ENCODE results near the gene RPS6KB2. TPM values are rescaled to one million over a fixed set of nuclear protein-coding genes. Genes with fewer than 3 reads are reported as not detected.
A peak's percentile ranks its signal among the peaks of the same experiment; 100 is the strongest.

RPS6KB2 gene
- total RNA-seq, 1 donor: 36.9 TPM

DNA sequence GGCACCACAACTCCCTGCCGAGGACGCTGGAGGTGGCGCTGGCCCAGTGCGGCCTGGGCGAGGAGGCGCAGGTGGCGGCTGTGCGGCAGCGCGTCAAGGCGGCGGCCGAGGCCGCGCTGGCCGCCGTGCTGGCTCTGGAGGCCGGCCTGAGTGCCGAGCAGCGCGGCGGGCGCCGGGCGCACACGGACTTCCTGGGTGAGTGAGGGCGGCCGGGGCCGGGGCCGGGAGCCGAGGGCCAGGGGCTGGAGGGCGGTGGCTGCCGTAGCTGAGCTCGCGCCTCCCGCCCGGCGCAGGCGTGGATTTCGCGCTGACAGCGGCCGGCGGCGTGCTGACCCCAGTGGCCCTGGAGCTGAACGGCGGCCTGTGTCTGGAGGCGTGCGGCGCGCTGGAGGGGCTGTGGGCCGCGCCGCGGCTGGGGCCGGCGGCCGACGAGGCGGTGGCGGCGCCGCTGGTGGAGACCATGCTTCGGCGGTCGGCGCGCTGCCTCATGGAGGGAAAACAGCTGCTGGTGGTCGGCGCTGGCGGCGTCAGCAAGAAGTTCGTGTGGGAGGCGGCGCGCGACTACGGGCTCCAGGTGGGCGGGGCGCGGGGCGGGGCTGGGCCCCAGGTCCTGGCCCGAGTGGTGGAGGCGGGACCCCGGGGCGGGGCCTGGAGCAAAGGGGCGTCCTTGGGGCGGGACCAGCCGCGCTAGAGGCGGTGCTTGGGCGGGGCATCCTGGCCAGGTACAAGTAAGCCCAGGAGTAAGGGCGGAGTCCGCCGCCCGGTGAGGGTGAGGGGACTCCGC lies 7.5 kb upstream of the RPS6KB2 start:
- H3K27ac ChIP-seq (ENCODE audit: low read depth, low read length): peak overlapping the region; percentile 8
- TF ChIP-seq, protein P1, sequence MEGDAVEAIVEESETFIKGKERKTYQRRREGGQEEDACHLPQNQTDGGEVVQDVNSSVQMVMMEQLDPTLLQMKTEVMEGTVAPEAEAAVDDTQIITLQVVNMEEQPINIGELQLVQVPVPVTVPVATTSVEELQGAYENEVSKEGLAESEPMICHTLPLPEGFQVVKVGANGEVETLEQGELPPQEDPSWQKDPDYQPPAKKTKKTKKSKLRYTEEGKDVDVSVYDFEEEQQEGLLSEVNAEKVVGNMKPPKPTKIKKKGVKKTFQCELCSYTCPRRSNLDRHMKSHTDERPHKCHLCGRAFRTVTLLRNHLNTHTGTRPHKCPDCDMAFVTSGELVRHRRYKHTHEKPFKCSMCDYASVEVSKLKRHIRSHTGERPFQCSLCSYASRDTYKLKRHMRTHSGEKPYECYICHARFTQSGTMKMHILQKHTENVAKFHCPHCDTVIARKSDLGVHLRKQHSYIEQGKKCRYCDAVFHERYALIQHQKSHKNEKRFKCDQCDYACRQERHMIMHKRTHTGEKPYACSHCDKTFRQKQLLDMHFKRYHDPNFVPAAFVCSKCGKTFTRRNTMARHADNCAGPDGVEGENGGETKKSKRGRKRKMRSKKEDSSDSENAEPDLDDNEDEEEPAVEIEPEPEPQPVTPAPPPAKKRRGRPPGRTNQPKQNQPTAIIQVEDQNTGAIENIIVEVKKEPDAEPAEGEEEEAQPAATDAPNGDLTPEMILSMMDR (IDR thresholded peaks at IDR 0.05; ENCODE audit: extremely low read depth, low read depth, low read length): no peak
- H2AFZ ChIP-seq (ENCODE audit: low read length): peak overlapping the region; percentile 71
- H3K36me3 ChIP-seq (ENCODE audit: insufficient read depth, low read length): no peaks in the 10 kb centered on the region
- peak overlapping the region; percentile 69 for H3K4me2 ChIP-seq (ENCODE audit: insufficient read depth, low read length)
- H3K4me1 ChIP-seq (ENCODE audit: insufficient read depth, low read length): peaks cover 3% of the 10 kb centered on the region
- H3K79me2 ChIP-seq (ENCODE audit: insufficient read depth, low read length): no peaks in the 10 kb centered on the region
- H3K27me3 ChIP-seq (ENCODE audit: insufficient read depth, low read length): no peaks in the 10 kb centered on the region
- DNase-seq (ENCODE audit: insufficient read length, low spot score, missing footprints): peak; percentile 100
- H3K4me3 ChIP-seq (ENCODE audit: insufficient read depth, low read length): peak overlapping the region; percentile 75
- H4K20me1 ChIP-seq (ENCODE audit: insufficient read depth, low read length): peaks cover 5% of the 10 kb centered on the region
- H3K9me3 ChIP-seq (ENCODE audit: low read depth, low read length): no peaks in the 10 kb centered on the region

DNA sequence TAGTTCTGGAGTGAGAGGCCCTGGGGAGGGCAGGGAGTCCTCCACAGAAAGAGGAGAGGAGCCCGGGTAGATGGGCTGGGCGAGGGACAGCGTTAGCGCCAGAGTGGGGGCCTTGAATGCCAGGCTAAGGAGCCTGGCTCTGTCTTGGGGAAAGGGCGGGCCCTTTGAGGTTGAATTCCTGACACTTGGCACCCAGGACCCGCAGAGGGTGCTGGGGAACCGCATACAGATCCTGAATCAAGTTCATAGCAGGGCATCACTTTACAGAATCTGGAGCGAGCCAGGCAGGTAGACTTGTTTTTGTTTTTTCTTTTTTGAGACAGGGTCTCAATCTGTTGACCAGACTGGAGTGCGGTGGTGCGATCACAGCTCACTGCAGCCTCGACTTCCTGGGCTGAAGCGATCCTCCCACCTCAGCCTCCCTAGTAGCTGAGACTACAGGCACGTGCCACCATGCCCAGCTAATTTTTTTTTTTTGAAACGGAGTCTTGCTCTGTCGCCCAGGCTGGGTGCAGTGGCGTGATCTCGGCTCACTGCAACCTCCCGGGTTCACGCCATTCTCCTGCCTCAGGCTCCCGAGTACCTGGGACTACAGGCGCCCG lies 6.8 kb upstream of the RPS6KB2 start:
- peaks cover 3% of the 10 kb centered on the region for H3K4me1 ChIP-seq (ENCODE audit: insufficient read depth, low read length)
- H3K79me2 ChIP-seq (ENCODE audit: insufficient read depth, low read length): no peaks in the 10 kb centered on the region
- H3K9me3 ChIP-seq (ENCODE audit: low read depth, low read length): no peaks in the 10 kb centered on the region
- no peaks in the 10 kb centered on the region for H3K27me3 ChIP-seq (ENCODE audit: insufficient read depth, low read length)
- H2AFZ ChIP-seq (ENCODE audit: low read length): peak overlapping the region; percentile 41
- H3K4me2 ChIP-seq (ENCODE audit: insufficient read depth, low read length): peak overlapping the region; percentile 69
- TF ChIP-seq, protein P1 (IDR thresholded peaks at IDR 0.05; ENCODE audit: extremely low read depth, low read depth, low read length): no peak
- no peaks in the 10 kb centered on the region for H3K36me3 ChIP-seq (ENCODE audit: insufficient read depth, low read length)
- peak overlapping the region; percentile 75 for H3K4me3 ChIP-seq (ENCODE audit: insufficient read depth, low read length)
- H3K27ac ChIP-seq (ENCODE audit: low read depth, low read length): no peak overlapping the region
- H4K20me1 ChIP-seq (ENCODE audit: insufficient read depth, low read length): peaks cover 5% of the 10 kb centered on the region
- DNase-seq (ENCODE audit: insufficient read length, low spot score, missing footprints): no peak

DNA sequence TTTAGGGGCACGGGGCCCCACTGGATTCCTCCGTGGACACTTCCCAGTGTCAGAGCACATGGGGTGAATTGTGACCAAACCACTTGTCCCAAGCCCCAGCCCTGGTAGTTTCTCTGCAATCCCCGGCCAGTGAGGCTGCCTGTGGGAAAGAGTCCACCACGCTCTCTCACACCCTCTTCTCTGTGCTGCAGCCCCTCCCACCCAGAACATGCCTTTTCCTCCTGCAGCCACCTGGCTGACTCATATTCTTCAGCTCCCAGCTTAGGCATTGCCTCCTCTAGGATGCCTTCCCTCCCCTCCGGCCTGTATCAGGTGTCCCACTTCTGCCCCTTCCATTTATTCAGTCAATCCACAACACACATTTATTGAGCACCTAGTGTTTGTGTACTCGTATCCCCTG lies 5.4 kb upstream of the RPS6KB2 start:
- DNase-seq (ENCODE audit: insufficient read length, low spot score, missing footprints): no peak
- no peaks in the 10 kb centered on the region for H3K79me2 ChIP-seq (ENCODE audit: insufficient read depth, low read length)
- H3K27ac ChIP-seq (ENCODE audit: low read depth, low read length): no peak overlapping the region
- H3K4me1 ChIP-seq (ENCODE audit: insufficient read depth, low read length): peaks cover 4% of the 10 kb centered on the region
- no peaks in the 10 kb centered on the region for H3K9me3 ChIP-seq (ENCODE audit: low read depth, low read length)
- no peaks in the 10 kb centered on the region for H3K36me3 ChIP-seq (ENCODE audit: insufficient read depth, low read length)
- no peak overlapping the region for H3K4me2 ChIP-seq (ENCODE audit: insufficient read depth, low read length)
- H2AFZ ChIP-seq (ENCODE audit: low read length): no peak overlapping the region
- H3K27me3 ChIP-seq (ENCODE audit: insufficient read depth, low read length): no peaks in the 10 kb centered on the region
- H3K4me3 ChIP-seq (ENCODE audit: insufficient read depth, low read length): no peak overlapping the region
- H4K20me1 ChIP-seq (ENCODE audit: insufficient read depth, low read length): no peaks in the 10 kb centered on the region
- TF ChIP-seq, protein P1 (IDR thresholded peaks at IDR 0.05; ENCODE audit: extremely low read depth, low read depth, low read length): no peak

DNA sequence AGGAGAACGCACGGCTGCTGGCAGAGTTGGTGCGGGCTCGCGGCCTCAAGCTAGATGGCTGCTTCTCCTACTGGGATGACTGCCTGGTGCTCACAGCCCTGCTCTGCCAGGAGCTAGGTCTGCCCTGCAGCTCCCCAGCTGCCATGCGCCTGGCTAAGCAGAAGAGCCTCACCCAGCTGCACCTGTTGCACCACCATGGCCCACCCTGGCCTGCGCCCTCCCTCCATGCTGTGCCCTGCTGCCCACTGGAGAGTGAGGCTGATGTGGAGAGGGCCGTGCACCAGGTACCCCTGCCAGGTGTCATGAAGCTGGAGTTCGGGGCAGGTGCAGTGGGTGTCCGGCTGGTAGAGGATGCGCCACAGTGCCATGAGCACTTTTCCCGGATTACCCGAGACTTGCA lies 4.8 kb upstream of the RPS6KB2 start:
- Histone ChIP-seq H3K4me1 (ENCODE audit: insufficient read depth, low read length) (peaks cover 4% of the 10 kb centered on the region), H2AFZ (ENCODE audit: low read length) (no peak overlapping the region), H3K27ac (ENCODE audit: low read depth, low read length) (no peak overlapping the region), H4K20me1 (ENCODE audit: insufficient read depth, low read length) (no peaks in the 10 kb centered on the region), H3K36me3 (ENCODE audit: insufficient read depth, low read length) (no peaks in the 10 kb centered on the region), H3K9me3 (ENCODE audit: low read depth, low read length) (no peaks in the 10 kb centered on the region), H3K4me2 (ENCODE audit: insufficient read depth, low read length) (no peak overlapping the region), H3K27me3 (ENCODE audit: insufficient read depth, low read length) (no peaks in the 10 kb centered on the region), H3K79me2 (ENCODE audit: insufficient read depth, low read length) (peaks cover 2% of the 10 kb centered on the region), H3K4me3 (ENCODE audit: insufficient read depth, low read length) (no peak overlapping the region)
- DNase-seq (ENCODE audit: insufficient read length, low spot score, missing footprints): no peak
- TF ChIP-seq, protein P1 (IDR thresholded peaks at IDR 0.05; ENCODE audit: extremely low read depth, low read depth, low read length): no peak

Measured in osteoblast (primary cell).